ENCODE data around the gene FAF1.

The FAF1 gene

DNA sequence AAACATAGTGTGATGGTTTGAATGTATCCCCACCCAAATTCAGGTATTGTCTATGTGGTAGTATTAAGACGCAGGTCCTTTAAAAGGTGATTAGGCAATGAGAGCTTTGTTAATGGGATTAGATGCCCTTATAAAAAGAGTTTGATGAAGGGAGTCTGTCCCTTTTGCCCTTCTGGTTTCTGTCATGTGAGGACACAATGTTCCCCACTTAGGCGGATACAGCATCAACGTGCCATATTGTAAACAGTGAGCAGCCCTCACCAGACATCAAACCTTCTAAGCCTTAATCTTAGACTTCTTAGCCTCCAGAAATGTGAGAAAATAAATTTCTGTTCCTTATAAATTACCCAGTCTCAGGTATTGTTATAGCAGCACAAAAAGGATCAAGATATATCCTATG is 172.8 kb downstream of the FAF1 start:
- Histone ChIP-seq H3K27ac (ENCODE audit: low read depth, low read length) (no peak overlapping the region), H3K36me3 (ENCODE audit: low read length) (peaks cover 5% of the 10 kb centered on the region; the same call in 1 of the 2 replicates), H3K9me3 (ENCODE audit: insufficient read depth, low read length) (no peaks in the 10 kb centered on the region), H3K79me2 (ENCODE audit: insufficient read depth, low read length) (peaks cover 15% of the 10 kb centered on the region; the same call in 1 of the 2 replicates), H3K27me3 (ENCODE audit: low read length) (no peaks in the 10 kb centered on the region), H3K9me2 (replicated peaks; ENCODE audit: insufficient read depth, low read length) (no peaks in the 10 kb centered on the region), H4K20me1 (ENCODE audit: low read depth, low read length) (0 out of 2 replicates have a peak, but pooled peaks cover 5% of the 10 kb centered on the region), H3F3A (ENCODE audit: insufficient read depth) (peaks cover 3% of the 10 kb centered on the region; the same call in 1 of the 2 replicates), H3K9ac (ENCODE audit: low read length) (no peak overlapping the region), H3K4me2 (ENCODE audit: low read depth, low read length, poor library complexity, severe bottlenecking) (no peak overlapping the region), H3K4me3 (ENCODE audit: insufficient read depth, low read length, poor library complexity, severe bottlenecking) (no peak overlapping the region), H2AFZ (ENCODE audit: low read depth, low read length, severe bottlenecking) (no peak overlapping the region)
- TF ChIP-seq EZH2phosphoT487 (conservative IDR thresholded peaks at IDR 0.05; ENCODE audit: low read length), result no peak
- TF ChIP-seq, protein P1, sequence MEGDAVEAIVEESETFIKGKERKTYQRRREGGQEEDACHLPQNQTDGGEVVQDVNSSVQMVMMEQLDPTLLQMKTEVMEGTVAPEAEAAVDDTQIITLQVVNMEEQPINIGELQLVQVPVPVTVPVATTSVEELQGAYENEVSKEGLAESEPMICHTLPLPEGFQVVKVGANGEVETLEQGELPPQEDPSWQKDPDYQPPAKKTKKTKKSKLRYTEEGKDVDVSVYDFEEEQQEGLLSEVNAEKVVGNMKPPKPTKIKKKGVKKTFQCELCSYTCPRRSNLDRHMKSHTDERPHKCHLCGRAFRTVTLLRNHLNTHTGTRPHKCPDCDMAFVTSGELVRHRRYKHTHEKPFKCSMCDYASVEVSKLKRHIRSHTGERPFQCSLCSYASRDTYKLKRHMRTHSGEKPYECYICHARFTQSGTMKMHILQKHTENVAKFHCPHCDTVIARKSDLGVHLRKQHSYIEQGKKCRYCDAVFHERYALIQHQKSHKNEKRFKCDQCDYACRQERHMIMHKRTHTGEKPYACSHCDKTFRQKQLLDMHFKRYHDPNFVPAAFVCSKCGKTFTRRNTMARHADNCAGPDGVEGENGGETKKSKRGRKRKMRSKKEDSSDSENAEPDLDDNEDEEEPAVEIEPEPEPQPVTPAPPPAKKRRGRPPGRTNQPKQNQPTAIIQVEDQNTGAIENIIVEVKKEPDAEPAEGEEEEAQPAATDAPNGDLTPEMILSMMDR (IDR thresholded peaks at IDR 0.05; ENCODE audit: insufficient read depth, low read length, poor library complexity, severe bottlenecking), result no peak

DNA sequence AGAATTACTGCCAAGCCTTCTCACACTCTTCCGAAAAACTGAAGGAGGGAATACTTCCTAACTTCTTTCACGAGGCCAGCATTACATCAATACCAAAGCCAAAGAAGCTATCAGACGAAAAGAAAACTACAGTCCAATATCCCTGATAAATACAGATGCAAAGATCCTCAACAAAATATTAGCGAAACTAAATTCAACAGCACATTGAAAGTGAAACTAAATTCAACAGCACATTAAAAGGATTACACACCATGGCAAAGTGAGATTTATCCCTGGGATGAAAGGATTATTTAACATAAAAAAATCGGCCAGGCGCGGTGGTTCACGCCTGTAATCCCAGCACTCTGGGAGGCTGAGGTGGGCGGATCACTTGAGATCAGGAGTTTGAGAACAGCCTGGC is 176.8 kb downstream of the FAF1 start:
- H3K9ac ChIP-seq (ENCODE audit: low read length), result no peak overlapping the region
- no peaks in the 10 kb centered on the region for H3K9me3 ChIP-seq (ENCODE audit: insufficient read depth, low read length)
- no peak overlapping the region for H3K4me2 ChIP-seq (ENCODE audit: low read depth, low read length, poor library complexity, severe bottlenecking)
- 0 out of 2 replicates have a peak, but pooled peaks cover 5% of the 10 kb centered on the region for H4K20me1 ChIP-seq (ENCODE audit: low read depth, low read length)
- peaks cover 9% of the 10 kb centered on the region; the same call in 1 of the 2 replicates for H3K36me3 ChIP-seq (ENCODE audit: low read length)
- no peaks in the 10 kb centered on the region for H3K9me2 ChIP-seq (replicated peaks; ENCODE audit: insufficient read depth, low read length)
- no peak overlapping the region for H3K27ac ChIP-seq (ENCODE audit: low read depth, low read length)
- no peaks in the 10 kb centered on the region for H3K27me3 ChIP-seq (ENCODE audit: low read length)
- peaks cover 15% of the 10 kb centered on the region; the same call in 1 of the 2 replicates for H3K79me2 ChIP-seq (ENCODE audit: insufficient read depth, low read length)
- no peak for TF ChIP-seq EZH2phosphoT487 (conservative IDR thresholded peaks at IDR 0.05; ENCODE audit: low read length)
- TF ChIP-seq, protein P1 (IDR thresholded peaks at IDR 0.05; ENCODE audit: insufficient read depth, low read length, poor library complexity, severe bottlenecking), result no peak
- H2AFZ ChIP-seq (ENCODE audit: low read depth, low read length, severe bottlenecking), result no peak overlapping the region
- no peak overlapping the region for H3K4me3 ChIP-seq (ENCODE audit: insufficient read depth, low read length, poor library complexity, severe bottlenecking)
- H3F3A ChIP-seq (ENCODE audit: insufficient read depth), result peaks cover 5% of the 10 kb centered on the region; the same call in 1 of the 2 replicates

DNA sequence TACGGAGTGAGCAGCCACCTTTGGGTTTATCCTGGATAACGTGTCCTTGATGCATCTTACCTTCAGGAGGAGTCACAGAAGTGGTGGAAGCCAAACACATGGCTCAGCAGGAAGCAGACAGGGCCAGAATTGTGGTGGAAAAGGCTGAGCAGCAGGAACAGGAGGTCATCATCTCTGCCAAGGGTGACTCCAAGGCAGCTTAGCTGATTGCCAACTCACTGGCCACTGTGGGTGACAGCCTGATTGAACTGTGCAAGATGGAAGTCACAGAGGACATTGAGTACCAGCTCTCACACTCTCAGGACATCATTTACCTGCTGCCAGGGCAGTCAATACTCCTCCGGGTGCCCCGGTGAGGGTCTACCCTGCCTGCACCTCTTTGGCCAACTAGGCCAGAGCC is 179.3 kb downstream of the FAF1 start:
- H3K27me3 ChIP-seq (ENCODE audit: low read length), result no peaks in the 10 kb centered on the region
- H3K9me2 ChIP-seq (replicated peaks; ENCODE audit: insufficient read depth, low read length), result no peaks in the 10 kb centered on the region
- peaks cover 15% of the 10 kb centered on the region; the same call in 1 of the 2 replicates for H3K79me2 ChIP-seq (ENCODE audit: insufficient read depth, low read length)
- H3K4me3 ChIP-seq (ENCODE audit: insufficient read depth, low read length, poor library complexity, severe bottlenecking), result no peak overlapping the region
- TF ChIP-seq, protein P1 (IDR thresholded peaks at IDR 0.05; ENCODE audit: insufficient read depth, low read length, poor library complexity, severe bottlenecking), result no peak
- no peak for TF ChIP-seq EZH2phosphoT487 (conservative IDR thresholded peaks at IDR 0.05; ENCODE audit: low read length)
- no peak overlapping the region for H3K4me2 ChIP-seq (ENCODE audit: low read depth, low read length, poor library complexity, severe bottlenecking)
- H3F3A ChIP-seq (ENCODE audit: insufficient read depth), result peaks cover 21% of the 10 kb centered on the region
- no peak overlapping the region for H3K9ac ChIP-seq (ENCODE audit: low read length)
- no peak overlapping the region for H3K27ac ChIP-seq (ENCODE audit: low read depth, low read length)
- peaks cover 7% of the 10 kb centered on the region; the same call in 1 of the 2 replicates for H3K36me3 ChIP-seq (ENCODE audit: low read length)
- H4K20me1 ChIP-seq (ENCODE audit: low read depth, low read length), result 0 out of 2 replicates have a peak, but pooled peaks cover 5% of the 10 kb centered on the region
- no peaks in the 10 kb centered on the region for H3K9me3 ChIP-seq (ENCODE audit: insufficient read depth, low read length)
- no peak overlapping the region for H2AFZ ChIP-seq (ENCODE audit: low read depth, low read length, severe bottlenecking)
